ENCODE measurements around the gene DHH. TPM values are rescaled to one million over a fixed set of nuclear protein-coding genes. Genes with fewer than 3 reads are reported as not detected.
A peak's percentile ranks its signal among the peaks of the same experiment; 100 is the strongest.

DHH gene
- total RNA-seq, 4 donors from 2014 or later = 0.66 to 3.0 (median 1.9) TPM

DNA sequence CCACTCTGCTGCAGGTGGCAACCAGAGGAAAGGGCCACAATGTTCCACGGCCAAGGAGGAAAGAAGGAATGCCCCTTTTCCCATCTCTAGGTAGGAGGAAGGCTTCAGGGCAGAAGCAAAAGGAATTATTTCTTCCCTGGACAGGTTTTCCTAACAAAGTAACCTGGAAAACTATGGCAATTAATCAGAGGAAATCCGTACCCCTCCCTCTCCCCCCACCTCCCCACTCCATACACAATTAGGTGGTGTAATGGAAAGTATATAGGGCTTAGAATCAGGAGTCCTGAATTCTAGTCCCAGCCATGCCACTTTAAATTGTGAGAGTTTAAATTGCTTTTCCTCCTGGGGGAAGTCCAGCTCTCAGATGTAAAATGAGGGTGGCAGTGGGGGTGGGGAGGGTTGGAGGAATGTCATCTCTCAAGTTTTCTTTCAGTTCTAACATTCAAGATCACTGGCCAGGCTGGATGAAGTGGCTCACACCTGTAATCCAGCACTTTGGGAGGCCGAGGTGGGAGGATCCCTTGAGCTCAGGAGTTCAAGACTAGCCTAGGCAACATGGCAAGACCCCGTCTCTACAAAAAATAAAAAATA lies 1.7 kb downstream of the DHH start:
- no peaks in the 10 kb centered on the region for H3K9me3 ChIP-seq
- no peak for TF ChIP-seq POLR2A (IDR thresholded peaks at IDR 0.05; ENCODE audit: low read depth)
- TF ChIP-seq, protein P1, sequence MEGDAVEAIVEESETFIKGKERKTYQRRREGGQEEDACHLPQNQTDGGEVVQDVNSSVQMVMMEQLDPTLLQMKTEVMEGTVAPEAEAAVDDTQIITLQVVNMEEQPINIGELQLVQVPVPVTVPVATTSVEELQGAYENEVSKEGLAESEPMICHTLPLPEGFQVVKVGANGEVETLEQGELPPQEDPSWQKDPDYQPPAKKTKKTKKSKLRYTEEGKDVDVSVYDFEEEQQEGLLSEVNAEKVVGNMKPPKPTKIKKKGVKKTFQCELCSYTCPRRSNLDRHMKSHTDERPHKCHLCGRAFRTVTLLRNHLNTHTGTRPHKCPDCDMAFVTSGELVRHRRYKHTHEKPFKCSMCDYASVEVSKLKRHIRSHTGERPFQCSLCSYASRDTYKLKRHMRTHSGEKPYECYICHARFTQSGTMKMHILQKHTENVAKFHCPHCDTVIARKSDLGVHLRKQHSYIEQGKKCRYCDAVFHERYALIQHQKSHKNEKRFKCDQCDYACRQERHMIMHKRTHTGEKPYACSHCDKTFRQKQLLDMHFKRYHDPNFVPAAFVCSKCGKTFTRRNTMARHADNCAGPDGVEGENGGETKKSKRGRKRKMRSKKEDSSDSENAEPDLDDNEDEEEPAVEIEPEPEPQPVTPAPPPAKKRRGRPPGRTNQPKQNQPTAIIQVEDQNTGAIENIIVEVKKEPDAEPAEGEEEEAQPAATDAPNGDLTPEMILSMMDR (IDR thresholded peaks at IDR 0.05) = no peak
- no peak for TF ChIP-seq EP300 (IDR thresholded peaks at IDR 0.05)
- no peak for TF ChIP-seq POLR2AphosphoS5 (IDR thresholded peaks at IDR 0.05)
- peaks cover 0 to 65% (median 51%) of the 10 kb centered on the region in 4 donors for H3K27me3 ChIP-seq
- H3K27ac ChIP-seq (replicated peaks in 1 of 4) = peak overlapping the region in 2 of 4 donors; percentile 17 to 62
- peaks cover 58 to 72% (median 69%) of the 10 kb centered on the region in 4 donors for H3K4me1 ChIP-seq
- intact Hi-C loops (cut with DNase I) = no loop called here
- peak overlapping the region in 3 of 4 donors; percentile 38 to 52 (median 42) for H3K4me3 ChIP-seq
- H3K36me3 ChIP-seq = peaks cover 11 to 21% (median 15%) of the 10 kb centered on the region in 4 donors
- DNase-seq (ENCODE audit: extremely low spot score) = no peak
- 63% methylated on average over 4 of the region's 4 CpGs for WGBS

DNA sequence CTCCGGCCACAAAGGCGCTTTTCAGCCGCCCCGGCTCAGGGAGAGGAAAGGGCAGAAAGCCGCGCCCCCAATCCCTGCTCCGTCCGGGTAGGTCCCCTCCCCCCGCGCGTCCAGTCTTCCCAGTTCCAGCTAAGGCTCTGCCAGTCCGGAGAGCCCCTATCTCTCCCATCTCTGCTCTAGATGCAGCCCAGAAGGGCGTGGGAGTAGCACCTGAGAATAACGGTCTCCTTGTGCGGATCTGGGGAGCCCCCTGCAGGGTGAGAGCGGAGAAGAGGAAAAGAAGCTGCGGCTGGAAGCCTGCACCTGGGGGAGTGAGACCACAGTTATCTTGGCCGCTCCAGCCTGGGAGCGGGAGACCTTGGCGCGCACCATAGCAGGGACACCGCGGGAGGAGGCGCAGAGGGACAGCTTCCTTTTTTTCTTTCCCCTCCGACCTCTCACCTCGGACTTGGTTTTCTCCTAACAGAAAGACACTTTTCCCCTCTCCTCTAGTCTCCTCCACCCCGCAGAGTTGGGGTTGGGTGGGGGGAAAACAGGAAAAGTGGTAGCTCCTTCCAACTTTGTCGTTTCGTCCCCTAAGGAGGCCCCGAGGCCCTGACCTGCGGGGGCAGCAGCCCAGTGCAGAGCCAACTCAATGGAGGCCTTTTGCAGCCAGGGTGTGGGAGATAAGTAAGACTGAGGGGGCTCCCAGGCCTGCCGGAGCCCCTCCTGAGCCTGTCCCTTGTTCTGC lies 2.4 kb downstream of the DHH start:
- intact Hi-C loops (cut with DNase I) = no loop called here
- TF ChIP-seq POLR2A (IDR thresholded peaks at IDR 0.05; ENCODE audit: low read depth) (no peak), EP300 (IDR thresholded peaks at IDR 0.05) (no peak), POLR2AphosphoS5 (IDR thresholded peaks at IDR 0.05) (no peak)
- TF ChIP-seq, protein P1 (IDR thresholded peaks at IDR 0.05) = peak in 1 of 3 experiments; percentile 34
- WGBS = 7% methylated on average over 29 of the region's 32 CpGs
- DNase-seq (ENCODE audit: extremely low spot score) = no peak
- Histone ChIP-seq H3K27ac (replicated peaks in 1 of 4) (peak overlapping the region; percentile 16 to 62 (median 19)), H3K9me3 (no peaks in the 10 kb centered on the region), H3K36me3 (peaks cover 5 to 15% (median 8%) of the 10 kb centered on the region in 4 donors), H3K27me3 (peaks cover 0 to 65% (median 51%) of the 10 kb centered on the region in 4 donors), H3K4me3 (peak overlapping the region; percentile 32 to 52 (median 40)), H3K4me1 (peaks cover 58 to 78% (median 70%) of the 10 kb centered on the region in 4 donors)

GRCh38 chr12:49091836-49092085 lies 2.8 kb downstream of the DHH start:
- Histone ChIP-seq H3K9me3 (no peaks in the 10 kb centered on the region), H3K27me3 (peaks cover 0 to 65% (median 51%) of the 10 kb centered on the region in 4 donors), H3K4me3 (peak overlapping the region; percentile 32 to 52 (median 40)), H3K4me1 (peaks cover 58 to 78% (median 70%) of the 10 kb centered on the region in 4 donors), H3K27ac (replicated peaks in 1 of 4) (peak overlapping the region in 3 of 4 donors; percentile 16 to 62 (median 21)), H3K36me3 (peaks cover under 1 to 10% (median 3%) of the 10 kb centered on the region in 4 donors)
- WGBS = 0% methylated on average over 14 of the region's 14 CpGs
- intact Hi-C loops (cut with DNase I) = no loop called here
- TF ChIP-seq, protein P1 (IDR thresholded peaks at IDR 0.05) = no peak
- TF ChIP-seq POLR2AphosphoS5 (IDR thresholded peaks at IDR 0.05) (no peak), EP300 (IDR thresholded peaks at IDR 0.05) (no peak), POLR2A (IDR thresholded peaks at IDR 0.05; ENCODE audit: low read depth) (no peak)
- DNase-seq (ENCODE audit: extremely low spot score) = no peak

- Histone ChIP-seq H3K27ac (replicated peaks in 1 of 4) (peak overlapping the region in 3 of 4 donors; percentile 16 to 62 (median 21)), H3K27me3 (peaks cover 0 to 65% (median 51%) of the 10 kb centered on the region in 4 donors), H3K4me1 (peaks cover 58 to 78% (median 72%) of the 10 kb centered on the region in 4 donors), H3K9me3 (no peaks in the 10 kb centered on the region), H3K4me3 (peak overlapping the region; percentile 32 to 52 (median 40)), H3K36me3 (peaks cover 0 to 6% (median 0%) of the 10 kb centered on the region in 4 donors)
- intact Hi-C loops (cut with DNase I) = no loop called here
- no peak for TF ChIP-seq POLR2A (IDR thresholded peaks at IDR 0.05; ENCODE audit: low read depth)
- TF ChIP-seq, protein P1 (IDR thresholded peaks at IDR 0.05) = no peak
- TF ChIP-seq EP300 (IDR thresholded peaks at IDR 0.05) = no peak
- TF ChIP-seq POLR2AphosphoS5 (IDR thresholded peaks at IDR 0.05) = no peak
- WGBS = 56% methylated on average over 29 of the region's 41 CpGs
- no peak for DNase-seq (ENCODE audit: extremely low spot score)
These were observed 3.4 kb downstream of the DHH start for GRCh38 chr12:49091056-49091835.
